Gastroesophageal sphincter (tissue), 4 donors: ENCODE results near the gene SH2B2. TPM values are rescaled to one million over a fixed set of nuclear protein-coding genes. Genes with fewer than 3 reads are reported as not detected.

ENCODE experiments used
- ATAC-seq: fragments of 150-250 bp; one replicate; pipeline ENCODE4 v1.9.1; 2016; ENCODE audit warnings: mild to moderate bottlenecking, moderate library complexity
- H3K27ac ChIP-seq, 4 donors: fragments of 200-600 bp; sonication (generic) in 3 of 4; 1 replicate in 3 of 4; 2 replicates in 1 of 4; pipeline ENCODE4 v1.5.1; 2016 to 2019
- H3K27me3 ChIP-seq: fragments of 200-600 bp; sonication (generic); one replicate; pipeline ENCODE4 v1.5.1; 2019
- H3K36me3 ChIP-seq, 2 donors: fragments of 200-600 bp; sonication (generic); one replicate each; pipeline ENCODE4 v1.5.1; 2019; ENCODE audit warnings: control low read depth in 1 of 2
- H3K4me1 ChIP-seq, 3 donors: fragments of 200-600 bp; sonication (generic); 1 replicate in 2 of 3; 2 replicates in 1 of 3; pipeline ENCODE4 v1.5.1; 2016 to 2019; ENCODE audit warnings: control low read depth in 2 of 3
- H3K4me3 ChIP-seq, 2 donors: fragments of 200-600 bp; sonication (generic); one replicate each; pipeline ENCODE4 v1.5.1; 2019; ENCODE audit warnings: mild to moderate bottlenecking in 1 of 2, moderate library complexity in 1 of 2
- H3K9me3 ChIP-seq, 3 donors: fragments of 200-600 bp; sonication (generic); one replicate each; pipeline ENCODE4 v1.5.1; 2017 to 2019; ENCODE audit warnings: control low read depth in 2 of 3
- CTCF ChIP-seq, 4 experiments: fragments of 200-600 bp in 2 of 4; fragments of 450-650 bp in 2 of 4; sonication (generic) in 1 of 4; IDR thresholded peaks; one replicate each; pipeline ENCODE4 v1.5.1; 2017 to 2019; ENCODE audit warnings: antibody characterized with exemption in 4 of 4, mild to moderate bottlenecking in 2 of 4, moderate library complexity in 2 of 4
- EP300 ChIP-seq: sonication (generic); formaldehyde crosslinking; IDR thresholded peaks from one replicate; pipeline ENCODE4 v1.6.1; 2017; ENCODE audit warnings: antibody characterized with exemption, mild to moderate bottlenecking
- POLR2A ChIP-seq, 2 donors: fragments of 450-650 bp; IDR thresholded peaks; one replicate each; pipeline ENCODE4 v1.6.1; 2017; ENCODE audit warnings: antibody characterized with exemption in 2 of 2, mild to moderate bottlenecking in 2 of 2, moderate library complexity in 1 of 2
- POLR2AphosphoS5 ChIP-seq: sonication (generic); formaldehyde crosslinking; IDR thresholded peaks from one replicate; pipeline ENCODE4 v1.6.1; 2017; ENCODE audit warnings: antibody characterized with exemption
- WGBS, 2 donors: methylation state at CpG; one replicate each; pipeline ENCODE4 v1.1.5; 2018; ENCODE audit warnings: low coverage in 1 of 2; 5-methylcytosine and 5-hydroxymethylcytosine counted together
- total RNA-seq, 4 donors: library from RNA; depleted of rRNA; stranded (reverse); fragments of >200 nt; gene quantifications; one replicate each; pipeline ENCODE4 v1.1.0, GENCODE V29; 2016

SH2B2 gene
- total RNA-seq, 4 donors from 2014 or later: 2.8 to 8.0 (median 3.8) TPM

DNA sequence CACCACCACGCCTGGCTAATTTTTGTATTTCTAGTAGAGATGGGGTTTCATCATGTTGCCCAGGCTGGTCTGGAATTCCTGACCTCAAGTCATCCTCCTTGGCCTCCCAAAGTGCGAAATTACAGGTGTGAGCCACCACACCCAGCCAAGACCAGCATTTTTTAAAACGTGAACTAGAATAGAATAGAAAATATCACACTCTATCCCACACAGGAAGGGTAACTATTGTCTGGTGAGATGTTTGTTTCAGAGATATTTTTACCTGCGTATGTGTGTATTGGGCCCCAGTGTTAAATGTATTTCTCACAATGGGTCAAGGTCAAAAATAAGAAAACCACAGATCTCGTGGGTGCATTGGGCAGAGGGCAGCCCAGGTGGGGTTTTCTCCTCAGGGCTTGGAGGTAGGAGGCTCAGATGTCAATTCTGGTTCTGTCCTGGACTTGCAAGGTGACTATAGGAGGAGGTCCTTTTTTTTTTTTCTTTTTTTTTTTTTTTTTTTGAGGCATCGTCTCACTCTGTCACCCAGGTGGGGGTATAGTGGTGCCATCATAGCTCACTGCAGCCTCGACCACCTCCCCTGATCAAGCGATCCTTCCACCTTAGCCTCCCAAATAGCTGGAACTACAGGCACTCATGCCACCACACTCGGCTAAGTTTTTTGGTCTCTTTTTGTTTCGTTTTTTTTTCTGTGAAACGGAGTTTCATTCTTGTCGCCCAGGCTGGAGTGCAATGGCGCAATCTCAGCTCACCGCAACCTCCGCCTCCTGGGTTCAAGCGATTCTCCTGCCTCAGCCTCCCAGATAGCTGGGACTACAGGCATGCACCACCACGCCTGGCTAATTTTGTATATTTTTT lies 19.0 kb downstream of the SH2B2 start:
- 93 to 94% methylated on average over 10 to 13 of the region's 17 CpGs for WGBS, 2 donors
- Histone ChIP-seq H3K27me3 (peaks cover 7% of the 10 kb centered on the region), H3K27ac (no peak overlapping the region), H3K9me3 (peaks cover 0 to 4% (median 0%) of the 10 kb centered on the region in 3 donors), H3K4me1 (peaks cover 0 to 24% (median 0%) of the 10 kb centered on the region in 3 donors), H3K4me3 (no peak overlapping the region), H3K36me3 (peaks cover 0 to 4% of the 10 kb centered on the region in 2 donors)
- no peak for ATAC-seq
- TF ChIP-seq POLR2AphosphoS5: no peak
- no peak for TF ChIP-seq POLR2A (IDR thresholded peaks at IDR 0.05)
- no peak for TF ChIP-seq CTCF (IDR thresholded peaks at IDR 0.05)
- TF ChIP-seq EP300: no peak

GRCh38 chr7:102306916-102307677 lies 20.4 kb downstream of the SH2B2 start:
- TF ChIP-seq EP300 (no peak), POLR2AphosphoS5 (no peak), POLR2A (IDR thresholded peaks at IDR 0.05) (no peak), CTCF (IDR thresholded peaks at IDR 0.05) (no peak)
- Histone ChIP-seq H3K4me1 (peaks cover 0 to 20% (median 0%) of the 10 kb centered on the region in 3 donors), H3K27me3 (no peaks in the 10 kb centered on the region), H3K27ac (no peak overlapping the region), H3K4me3 (peak overlapping the region in 1 of 2 donors; percentile 2), H3K36me3 (peaks cover 0 to 4% of the 10 kb centered on the region in 2 donors), H3K9me3 (no peaks in the 10 kb centered on the region)
- ATAC-seq: peak; percentile 74
- WGBS, 2 donors: 40 to 74% methylated on average over 2 to 4 of the region's 17 CpGs

- no peak for TF ChIP-seq CTCF (IDR thresholded peaks at IDR 0.05)
- TF ChIP-seq EP300: no peak
- TF ChIP-seq POLR2AphosphoS5: no peak
- no peak for TF ChIP-seq POLR2A (IDR thresholded peaks at IDR 0.05)
- H3K9me3 ChIP-seq: no peaks in the 10 kb centered on the region
- 96 to 100% methylated on average over 2 to 5 of the region's 9 CpGs for WGBS, 2 donors
- no peak overlapping the region for H3K27ac ChIP-seq
- H3K4me1 ChIP-seq: peaks cover 0 to 11% (median 0%) of the 10 kb centered on the region in 3 donors
- ATAC-seq: no peak
- H3K36me3 ChIP-seq: peaks cover 0 to 16% of the 10 kb centered on the region in 2 donors
- no peak overlapping the region for H3K4me3 ChIP-seq
- H3K27me3 ChIP-seq: no peaks in the 10 kb centered on the region
Measured at GRCh38 chr7:102310414-102310815, 23.7 kb downstream of the SH2B2 start.

- Histone ChIP-seq H3K9me3 (no peaks in the 10 kb centered on the region), H3K27ac (no peak overlapping the region), H3K4me1 (peaks cover 0 to 2% (median 0%) of the 10 kb centered on the region in 3 donors), H3K27me3 (no peaks in the 10 kb centered on the region), H3K4me3 (no peak overlapping the region), H3K36me3 (peaks cover 0 to 16% of the 10 kb centered on the region in 2 donors)
- TF ChIP-seq EP300 (no peak), POLR2A (IDR thresholded peaks at IDR 0.05) (no peak), CTCF (IDR thresholded peaks at IDR 0.05) (no peak), POLR2AphosphoS5 (no peak)
- WGBS, 2 donors: 73 to 100% methylated on average over 1 to 2 of the region's 2 CpGs
- no peak for ATAC-seq
Measured at GRCh38 chr7:102312317-102312716, 25.6 kb downstream of the SH2B2 start.
